Measurements from ENCODE around the gene SPDYE5. TPM values are rescaled to one million over a fixed set of nuclear protein-coding genes. Genes with fewer than 3 reads are reported as not detected.
A peak's percentile ranks its signal among the peaks of the same experiment; 100 is the strongest.
"Not testable (repeated sequence)": the region's sequence is repeated elsewhere in the genome, so short reads cannot be mapped to it uniquely, and the experiment has no call there.

Gene SPDYE5
- total RNA-seq, 2 experiments from 2014 or later: 0.15 TPM; not detected in 1

DNA sequence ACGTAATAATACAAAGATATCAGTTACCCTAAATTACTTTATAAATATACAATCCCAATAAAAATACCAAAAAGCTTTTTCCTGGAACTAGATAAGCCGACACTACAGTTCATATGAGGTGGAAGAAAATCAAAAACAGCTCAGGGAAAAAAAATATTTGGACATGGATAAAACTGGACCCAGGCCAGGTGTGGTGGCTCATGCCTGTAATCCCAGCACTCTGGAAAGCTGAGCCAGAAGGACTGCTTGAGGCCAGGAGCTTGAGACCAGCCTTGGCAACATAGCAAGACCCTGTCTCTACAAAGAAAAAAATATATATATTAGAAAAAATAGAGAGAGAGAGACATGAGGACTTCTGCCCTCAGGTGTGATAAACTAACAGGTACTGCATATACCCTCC lies 26.7 kb downstream of the SPDYE5 start:
- H3K9me3 Mint-ChIP-seq (ENCODE audit: low read depth); H3K27me3 Mint-ChIP-seq; H3K4me3 Mint-ChIP-seq; DNase-seq; H3K4me1 Mint-ChIP-seq; ATAC-seq; CTCF ChIA-PET; H3K27ac Mint-ChIP-seq: not testable (repeated sequence)
- H3K36me3 Mint-ChIP-seq: peaks cover 43% of the 10 kb centered on the region

DNA sequence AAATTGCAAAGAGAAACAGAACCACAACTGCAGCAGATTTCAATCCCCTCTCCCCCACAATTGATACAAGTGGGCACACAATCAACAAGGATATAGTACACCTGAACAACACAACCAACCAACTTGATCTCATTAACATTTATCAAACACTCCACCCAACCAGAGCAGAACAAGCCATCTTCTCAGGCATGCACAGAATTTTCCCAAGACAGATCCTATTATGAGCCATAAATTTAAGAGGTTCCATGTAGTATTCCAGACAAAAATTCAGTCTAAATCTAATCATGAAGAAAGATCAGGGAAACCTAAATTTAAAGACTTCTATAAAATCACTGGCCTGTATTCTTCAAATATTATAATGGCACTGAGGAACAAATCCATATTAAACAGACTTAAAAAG lies 29.6 kb downstream of the SPDYE5 start:
- CTCF ChIA-PET; ATAC-seq; H3K9me3 Mint-ChIP-seq (ENCODE audit: low read depth); H3K4me3 Mint-ChIP-seq; DNase-seq; H3K27ac Mint-ChIP-seq; H3K27me3 Mint-ChIP-seq: not testable (repeated sequence)
- peaks cover 23% of the 10 kb centered on the region for H3K4me1 Mint-ChIP-seq
- H3K36me3 Mint-ChIP-seq: peaks cover 54% of the 10 kb centered on the region

GRCh38 chr7:75527224-75527722 lies 35.2 kb downstream of the SPDYE5 start:
- ATAC-seq; H3K27me3 Mint-ChIP-seq; H3K9me3 Mint-ChIP-seq (ENCODE audit: low read depth): not testable (repeated sequence)
- Mint-ChIP-seq H3K27ac (peak overlapping the region; percentile 91), H3K4me1 (peaks cover 26% of the 10 kb centered on the region), H3K4me3 (peak overlapping the region; percentile 93), H3K36me3 (peaks cover 28% of the 10 kb centered on the region)
- CTCF ChIA-PET: interaction anchor here (0.6 kb wide), 1 partner anchor 673 kb away, joined by 3 read pairs; no protein-coding TSS in a partner anchor
- DNase-seq: peak; percentile 48

- DNase-seq (peak; percentile 5), ATAC-seq (no peak)
- peaks cover 18% of the 10 kb centered on the region for H3K4me1 Mint-ChIP-seq
- H3K27ac Mint-ChIP-seq: no peak overlapping the region
- H3K27me3 Mint-ChIP-seq: no peaks in the 10 kb centered on the region
- no peaks in the 10 kb centered on the region for H3K9me3 Mint-ChIP-seq (ENCODE audit: low read depth)
- H3K4me3 Mint-ChIP-seq: no peak overlapping the region
- CTCF ChIA-PET: interaction anchor here (0.5 to 0.7 kb wide), 2 partner anchors 94 to 509 kb away, joined by 3 read pairs; no protein-coding TSS in a partner anchor
- no peaks in the 10 kb centered on the region for H3K36me3 Mint-ChIP-seq
These were observed 39.3 kb downstream of the SPDYE5 start for GRCh38 chr7:75531359-75531821.

GRCh38 chr7:75532639-75533038 lies 40.5 kb downstream of the SPDYE5 start:
- Mint-ChIP-seq H3K36me3 (no peaks in the 10 kb centered on the region), H3K27ac (no peak overlapping the region), H3K4me1 (peaks cover 12% of the 10 kb centered on the region), H3K4me3 (no peak overlapping the region), H3K9me3 (ENCODE audit: low read depth) (no peaks in the 10 kb centered on the region), H3K27me3 (no peaks in the 10 kb centered on the region)
- ATAC-seq: no peak
- peak; percentile 0 for DNase-seq
- CTCF ChIA-PET: no interaction called here

DNA sequence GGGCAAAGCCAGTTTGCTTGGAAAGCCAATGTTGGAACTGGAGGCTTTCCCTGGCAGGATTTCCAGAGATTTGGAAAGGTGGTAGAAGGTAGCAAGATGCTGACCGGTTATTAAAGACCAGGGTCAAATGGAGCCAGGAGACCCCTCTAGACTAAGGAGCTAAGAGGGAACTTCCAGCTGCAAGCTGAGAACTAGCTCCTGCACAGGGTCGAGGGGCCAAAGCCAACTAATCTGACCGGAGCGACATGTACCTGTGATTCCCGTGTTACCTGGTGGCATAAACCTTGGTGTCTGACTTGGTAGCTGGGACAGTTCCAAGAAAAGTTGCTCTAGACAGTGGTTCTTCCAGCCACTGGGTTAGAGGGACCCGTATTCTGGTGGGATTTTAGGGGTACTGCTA lies 41.8 kb downstream of the SPDYE5 start:
- Mint-ChIP-seq H3K36me3 (no peaks in the 10 kb centered on the region), H3K9me3 (ENCODE audit: low read depth) (no peaks in the 10 kb centered on the region), H3K4me3 (no peak overlapping the region), H3K27me3 (no peaks in the 10 kb centered on the region), H3K4me1 (peaks cover 9% of the 10 kb centered on the region), H3K27ac (no peak overlapping the region)
- CTCF ChIA-PET: interaction anchor here (0.9 to 1.2 kb wide), 3 partner anchors 8 to 229 kb away, joined by 3 read pairs; no protein-coding TSS in a partner anchor
- no peak for ATAC-seq
- peak; percentile 33 for DNase-seq

- no peaks in the 10 kb centered on the region for H3K36me3 Mint-ChIP-seq
- ATAC-seq: peak; percentile 68
- no peak overlapping the region for H3K4me3 Mint-ChIP-seq
- peaks cover 9% of the 10 kb centered on the region for H3K4me1 Mint-ChIP-seq
- no peaks in the 10 kb centered on the region for H3K27me3 Mint-ChIP-seq
- H3K9me3 Mint-ChIP-seq (ENCODE audit: low read depth): no peaks in the 10 kb centered on the region
- peak; percentile 12 for DNase-seq
- peak overlapping the region; percentile 3 for H3K27ac Mint-ChIP-seq
- CTCF ChIA-PET: interaction anchor here (1.1 to 1.2 kb wide), 2 partner anchors 86 to 228 kb away, joined by 3 read pairs; no protein-coding TSS in a partner anchor
These were observed 42.7 kb downstream of the SPDYE5 start for GRCh38 chr7:75534727-75535307.

DNA sequence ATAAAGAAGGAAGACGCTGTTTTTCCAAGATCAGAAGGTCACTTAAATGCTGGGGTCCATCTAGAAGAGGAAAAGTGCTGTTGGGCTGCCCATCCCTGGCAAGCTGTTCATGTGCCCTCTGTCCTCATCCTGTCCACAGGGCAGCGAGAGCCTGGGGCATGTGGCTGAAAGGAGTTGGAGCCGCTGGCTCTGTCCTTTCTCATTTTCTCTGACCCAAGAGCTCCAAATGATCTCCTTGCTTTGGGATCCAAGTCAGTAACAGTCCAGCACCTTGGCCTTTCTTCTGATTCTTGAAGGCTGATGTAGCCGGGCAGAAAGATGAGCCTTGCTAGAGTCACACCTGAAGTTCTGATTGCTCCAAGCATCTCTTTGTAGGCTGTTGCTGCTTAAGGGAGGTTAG lies 44.4 kb downstream of the SPDYE5 start:
- DNase-seq (peak; percentile 4), ATAC-seq (no peak)
- H3K9me3 Mint-ChIP-seq (ENCODE audit: low read depth): no peaks in the 10 kb centered on the region
- H3K4me3 Mint-ChIP-seq: no peak overlapping the region
- peaks cover 9% of the 10 kb centered on the region for H3K4me1 Mint-ChIP-seq
- H3K27me3 Mint-ChIP-seq: no peaks in the 10 kb centered on the region
- H3K36me3 Mint-ChIP-seq: peaks cover under 1% of the 10 kb centered on the region
- H3K27ac Mint-ChIP-seq: no peak overlapping the region
- CTCF ChIA-PET: no interaction called here

GRCh38 chr7:75536940-75537538 lies 44.9 kb downstream of the SPDYE5 start:
- no peak for ATAC-seq
- Mint-ChIP-seq H3K36me3 (peaks cover 2% of the 10 kb centered on the region), H3K9me3 (ENCODE audit: low read depth) (no peaks in the 10 kb centered on the region), H3K4me3 (no peak overlapping the region), H3K27ac (no peak overlapping the region), H3K4me1 (peaks cover 9% of the 10 kb centered on the region), H3K27me3 (no peaks in the 10 kb centered on the region)
- CTCF ChIA-PET: no interaction called here
- DNase-seq: peak; percentile 33

GRCh38 chr7:75537731-75538130 lies 45.6 kb downstream of the SPDYE5 start:
- Mint-ChIP-seq H3K27me3 (no peaks in the 10 kb centered on the region), H3K9me3 (ENCODE audit: low read depth) (no peaks in the 10 kb centered on the region), H3K4me1 (peaks cover 9% of the 10 kb centered on the region), H3K36me3 (peaks cover 2% of the 10 kb centered on the region), H3K27ac (no peak overlapping the region), H3K4me3 (no peak overlapping the region)
- DNase-seq (peak; percentile 18), ATAC-seq (no peak)
- CTCF ChIA-PET: no interaction called here

GRCh38 chr7:75546237-75547015 lies 54.3 kb downstream of the SPDYE5 start:
- Mint-ChIP-seq H3K9me3 (ENCODE audit: low read depth) (no peaks in the 10 kb centered on the region), H3K4me3 (no peak overlapping the region), H3K4me1 (no peaks in the 10 kb centered on the region), H3K36me3 (peaks cover 2% of the 10 kb centered on the region), H3K27ac (no peak overlapping the region), H3K27me3 (no peaks in the 10 kb centered on the region)
- ATAC-seq: no peak
- CTCF ChIA-PET: no interaction called here
- no peak for DNase-seq

All from activated CD8-positive, alpha-beta memory T cell treated with anti-CD3 and anti-CD28 coated beads, Interleukin-2, amount 10 ng/mL, durations not matched to agents 7 days and 5 days (primary cell).